NT2/D1 (cell line): ENCODE measurements around the gene CDC42BPG.
"Not testable (repeated sequence)": the region's sequence is repeated elsewhere in the genome, so short reads cannot be mapped to it uniquely, and the experiment has no call there.

ENCODE experiments used
- DNase-seq: peaks from one replicate; pipeline ENCODE4 v3.0.0-alpha.2; 2011; ENCODE audit warnings: low read depth, low spot score
- H3K27me3 ChIP-seq: 2 replicates; pipeline ENCODE4 v1.6.0; 2011; ENCODE audit warnings: mild to moderate bottlenecking; ENCODE audit not compliant: insufficient read length, insufficient read depth
- H3K36me3 ChIP-seq: 2 replicates; pipeline ENCODE4 v1.6.1; 2011; ENCODE audit warnings: mild to moderate bottlenecking, low read length, mixed read lengths; ENCODE audit not compliant: insufficient read depth, insufficient read length
- H3K4me1 ChIP-seq: 2 replicates; pipeline ENCODE4 v1.5.1; 2011; ENCODE audit not compliant: insufficient read depth, insufficient read length
- H3K4me3 ChIP-seq: 2 replicates; pipeline ENCODE4 v1.5.1; 2011; ENCODE audit warnings: low read depth; ENCODE audit not compliant: insufficient read length
- H3K9ac ChIP-seq: 2 replicates; pipeline ENCODE4 v1.6.0; 2011; ENCODE audit warnings: low read depth; ENCODE audit not compliant: insufficient read length
- H3K9me3 ChIP-seq: 2 replicates; pipeline ENCODE4 v1.5.1; 2011; ENCODE audit warnings: mild to moderate bottlenecking, low read length; ENCODE audit not compliant: insufficient read depth
- SUZ12 ChIP-seq: IDR thresholded peaks from 2 replicates; pipeline ENCODE4 v1.6.1; 2011; ENCODE audit not compliant: insufficient read length, insufficient read depth; ENCODE audit errors: extremely low read depth
- YY1 ChIP-seq: IDR thresholded peaks from 2 replicates; pipeline ENCODE4 v1.6.1; 2011; ENCODE audit not compliant: insufficient read length, insufficient read depth
- ZNF274 ChIP-seq: IDR thresholded peaks from 2 replicates; pipeline ENCODE4 v1.6.1; 2011; ENCODE audit warnings: mild to moderate bottlenecking, low read depth, low read length

The CDC42BPG gene

DNA sequence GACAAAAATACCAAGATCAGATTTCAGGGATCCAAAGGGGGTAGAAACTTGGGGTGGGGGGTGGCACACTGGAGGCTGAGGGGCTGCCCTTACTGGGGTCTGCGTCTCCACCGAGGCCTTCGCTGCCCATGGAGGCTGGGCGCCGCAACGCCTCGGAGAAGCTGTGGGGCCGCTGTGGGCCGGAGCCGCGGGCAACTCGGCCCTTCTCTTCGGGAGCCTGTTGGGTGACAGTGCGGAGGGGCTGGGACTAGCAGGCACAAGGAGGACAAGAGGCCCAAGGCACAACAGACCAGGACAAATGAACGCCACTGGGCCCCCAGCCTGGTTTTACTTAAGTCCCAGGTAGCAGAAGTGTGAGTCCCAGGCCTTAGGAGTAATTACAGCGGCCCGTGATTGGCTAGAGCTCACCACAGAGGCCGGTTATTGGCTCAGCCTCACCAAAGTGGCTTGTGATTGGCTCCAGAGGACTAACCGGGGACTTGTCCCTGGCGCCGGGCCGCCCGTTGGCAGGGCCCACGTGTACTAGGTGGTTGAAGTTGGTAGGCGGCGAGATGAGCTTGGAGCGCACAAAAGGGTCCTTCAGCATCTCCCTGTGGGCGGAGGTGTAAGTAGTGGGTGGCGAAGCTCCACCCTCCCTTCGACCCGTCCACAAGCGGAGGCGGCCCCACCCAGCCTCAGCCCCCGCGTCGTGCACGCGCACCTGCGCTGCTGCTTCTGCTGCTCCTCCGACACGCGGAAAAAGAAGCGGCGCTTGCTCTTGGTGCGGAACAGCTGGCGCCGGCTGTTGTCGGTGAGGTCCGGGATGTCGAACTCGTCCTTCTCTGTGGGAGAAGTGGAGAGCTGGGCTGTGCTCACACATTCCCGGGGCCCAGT is 17.6 kb downstream of the CDC42BPG start:
- H3K4me1 ChIP-seq: peaks cover 2% of the 10 kb centered on the region
- peaks cover 39% of the 10 kb centered on the region for H3K36me3 ChIP-seq
- no peak overlapping the region for H3K4me3 ChIP-seq
- H3K9ac ChIP-seq: no peak overlapping the region
- no peaks in the 10 kb centered on the region for H3K9me3 ChIP-seq
- DNase-seq: no peak
- H3K27me3 ChIP-seq: no peaks in the 10 kb centered on the region
- TF ChIP-seq SUZ12: no peak
- TF ChIP-seq ZNF274: no peak
- TF ChIP-seq YY1: no peak

DNA sequence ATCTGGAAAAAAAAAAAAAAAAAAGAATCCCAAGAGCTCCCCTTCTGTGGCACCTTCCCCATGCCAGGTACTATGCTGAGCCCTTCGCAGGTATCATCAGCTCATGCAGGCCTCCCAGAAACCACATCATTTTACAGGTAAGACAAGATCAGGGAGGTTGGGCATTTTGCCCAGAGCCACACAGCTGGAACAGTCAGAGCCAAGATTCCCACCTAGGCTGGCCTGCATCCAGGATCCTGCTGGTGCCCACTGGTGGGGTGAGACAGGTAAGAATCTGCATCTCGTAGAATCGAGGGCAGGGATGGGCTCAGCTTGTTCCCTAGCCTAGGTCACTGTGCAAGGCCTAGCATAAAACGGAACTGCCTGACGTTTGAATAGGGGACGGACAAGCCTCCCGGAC is 18.4 kb downstream of the CDC42BPG start:
- TF ChIP-seq YY1 (no peak), SUZ12 (no peak), ZNF274 (no peak)
- no peaks in the 10 kb centered on the region for H3K27me3 ChIP-seq
- DNase-seq: no peak
- H3K4me1 ChIP-seq: peaks cover 5% of the 10 kb centered on the region
- H3K9me3 ChIP-seq: no peaks in the 10 kb centered on the region
- H3K9ac ChIP-seq: no peak overlapping the region
- peaks cover 32% of the 10 kb centered on the region for H3K36me3 ChIP-seq
- no peak overlapping the region for H3K4me3 ChIP-seq

DNA sequence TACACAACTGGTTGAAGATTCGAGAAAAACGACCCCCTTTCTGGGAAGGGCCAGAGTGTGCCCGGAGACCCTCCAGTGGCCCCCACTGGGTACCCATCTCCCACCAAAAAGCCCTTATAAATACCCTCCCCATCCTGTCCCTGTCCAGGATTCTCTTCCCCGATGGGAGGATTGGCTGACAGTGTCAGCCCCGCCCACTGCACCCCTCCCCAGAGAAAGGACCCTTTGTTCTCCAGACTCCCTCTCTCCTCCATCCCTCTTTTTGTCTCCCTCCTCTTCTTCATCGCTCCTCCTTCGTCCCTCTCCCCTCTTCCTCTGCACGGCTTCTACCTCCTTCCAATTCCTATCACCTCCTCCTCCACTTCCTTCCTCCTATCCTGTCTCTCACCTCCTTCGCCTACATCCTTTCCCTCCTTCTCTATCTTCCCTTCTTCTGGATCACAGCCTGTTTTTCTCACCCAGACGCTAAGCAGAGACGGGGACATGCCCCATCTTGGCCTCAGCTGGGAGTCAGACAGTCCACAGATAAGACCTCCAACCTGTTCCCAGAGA is 20.8 kb downstream of the CDC42BPG start:
- Histone ChIP-seq H3K4me1 (peaks cover 5% of the 10 kb centered on the region), H3K36me3 (peaks cover 17% of the 10 kb centered on the region)
- no peak for DNase-seq

DNA sequence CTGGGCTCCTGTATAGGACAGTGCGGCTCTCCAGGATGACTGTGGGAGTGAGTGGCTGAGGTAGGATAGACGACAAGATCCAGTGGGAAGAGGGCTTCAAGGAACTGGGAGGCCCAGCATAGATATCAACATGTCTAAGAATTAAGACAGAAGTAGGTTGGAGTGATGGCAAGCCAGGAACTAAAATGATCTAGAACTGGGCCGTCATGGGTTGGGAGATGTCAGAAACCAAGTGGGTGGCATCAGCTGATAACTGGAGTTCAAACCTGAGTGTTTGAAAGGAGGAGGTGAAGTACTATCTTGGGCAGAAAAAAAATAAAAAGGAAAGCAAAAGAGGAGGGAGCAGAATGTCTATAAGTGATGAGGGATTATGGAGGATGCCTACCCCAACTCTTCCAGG is 27.0 kb downstream of the CDC42BPG start:
- Histone ChIP-seq H3K4me3 (no peak overlapping the region), H3K4me1 (peaks cover 10% of the 10 kb centered on the region), H3K36me3 (no peaks in the 10 kb centered on the region), H3K9ac (no peak overlapping the region), H3K9me3 (no peaks in the 10 kb centered on the region), H3K27me3 (no peaks in the 10 kb centered on the region)
- DNase-seq: no peak
- TF ChIP-seq ZNF274 (no peak), SUZ12 (no peak), YY1 (no peak)

More for the DNA sequence above, 20.8 kb downstream of the CDC42BPG start:
- Histone ChIP-seq H3K4me3 (no peak overlapping the region), H3K27me3 (no peaks in the 10 kb centered on the region), H3K9ac (no peak overlapping the region), H3K9me3 (no peaks in the 10 kb centered on the region)
- no peak for TF ChIP-seq YY1
- no peak for TF ChIP-seq SUZ12
- no peak for TF ChIP-seq ZNF274

DNA sequence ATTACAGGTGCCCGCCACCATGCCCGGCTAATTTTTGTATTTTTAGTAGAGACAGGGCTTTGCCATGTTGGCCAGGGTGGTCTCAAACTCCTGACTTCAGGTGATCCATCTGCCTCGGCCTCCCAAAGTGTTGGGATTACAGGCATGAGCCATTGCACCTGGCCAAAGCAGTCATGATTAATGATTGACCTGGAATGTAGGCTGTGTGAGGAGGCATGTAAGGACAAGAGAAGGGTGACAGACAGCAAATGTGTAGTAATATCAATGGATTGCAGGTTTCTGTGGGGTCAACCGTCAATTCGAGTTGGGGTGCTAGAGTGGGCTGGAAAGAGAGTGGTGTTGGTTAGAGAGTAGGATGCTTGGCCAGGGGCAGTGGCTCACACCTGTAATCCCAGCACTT is 29.0 kb downstream of the CDC42BPG start:
- not testable (repeated sequence) for H3K36me3 ChIP-seq, H3K9me3 ChIP-seq, DNase-seq, H3K4me1 ChIP-seq, H3K27me3 ChIP-seq, H3K9ac ChIP-seq, H3K4me3 ChIP-seq

DNA sequence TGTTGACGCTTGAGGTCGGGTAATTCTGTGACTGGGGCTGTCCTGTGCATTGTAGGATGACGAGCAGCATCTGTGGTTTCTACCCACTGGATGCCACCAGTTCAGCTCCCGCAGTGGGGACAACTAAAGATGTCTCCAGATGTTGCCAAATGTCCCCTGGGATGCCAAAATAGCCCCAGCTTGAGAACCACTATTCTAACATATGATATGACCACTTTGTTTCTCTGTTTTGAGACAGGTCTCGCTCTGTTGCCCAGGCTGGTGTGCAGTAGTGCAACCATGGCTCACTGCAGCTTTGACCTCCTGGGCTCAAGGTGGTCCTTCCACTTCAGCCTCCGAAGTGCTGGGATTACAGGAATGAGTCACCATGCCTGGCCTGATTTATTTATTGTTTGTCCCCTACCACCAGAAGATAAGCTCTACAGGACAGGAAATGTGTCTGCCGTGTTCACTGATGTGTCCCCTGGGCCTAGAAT is 29.7 kb downstream of the CDC42BPG start:
- no peak for DNase-seq
- H3K36me3 ChIP-seq: no peaks in the 10 kb centered on the region
- no peaks in the 10 kb centered on the region for H3K27me3 ChIP-seq
- H3K9me3 ChIP-seq: no peaks in the 10 kb centered on the region
- no peak for TF ChIP-seq SUZ12
- no peak for TF ChIP-seq ZNF274
- no peak for TF ChIP-seq YY1
- H3K9ac ChIP-seq: no peak overlapping the region
- H3K4me3 ChIP-seq: no peak overlapping the region
- H3K4me1 ChIP-seq: peaks cover 5% of the 10 kb centered on the region

DNA sequence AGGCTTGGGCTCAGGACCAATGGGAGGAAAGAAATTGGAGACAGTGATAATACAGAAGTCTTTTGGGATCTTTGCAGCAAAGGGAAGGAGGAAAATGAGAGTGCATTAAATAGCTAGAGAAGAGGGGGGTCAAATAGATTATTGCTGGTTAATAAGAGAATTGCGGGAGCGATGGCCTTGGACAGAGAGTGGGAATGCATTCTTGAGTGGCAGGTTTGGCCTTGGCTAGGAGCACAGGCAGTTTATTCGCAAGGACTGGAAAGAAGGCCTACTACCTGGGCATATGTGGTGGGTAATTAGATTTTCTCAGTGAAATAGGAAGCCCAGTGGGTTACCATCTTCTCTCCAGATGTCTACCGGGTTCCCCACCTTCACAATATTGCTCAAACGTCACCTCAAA is 30.6 kb downstream of the CDC42BPG start:
- TF ChIP-seq ZNF274: no peak
- TF ChIP-seq YY1: no peak
- H3K4me3 ChIP-seq: no peak overlapping the region
- peaks cover 5% of the 10 kb centered on the region for H3K4me1 ChIP-seq
- no peak for DNase-seq
- H3K36me3 ChIP-seq: peaks cover 5% of the 10 kb centered on the region
- H3K9me3 ChIP-seq: no peaks in the 10 kb centered on the region
- no peaks in the 10 kb centered on the region for H3K27me3 ChIP-seq
- H3K9ac ChIP-seq: no peak overlapping the region
